ENCODE measurements around the gene PLPP3. TPM values are rescaled to one million over a fixed set of nuclear protein-coding genes. Genes with fewer than 3 reads are reported as not detected.
A peak's percentile ranks its signal among the peaks of the same experiment; 100 is the strongest.

PLPP3 gene
- total and polyA plus RNA-seq, 2 of the 8 experiments (the other 6 are each of a cell fraction or from before 2014, with no cell fraction given) = 33.2 to 42.0 TPM

DNA sequence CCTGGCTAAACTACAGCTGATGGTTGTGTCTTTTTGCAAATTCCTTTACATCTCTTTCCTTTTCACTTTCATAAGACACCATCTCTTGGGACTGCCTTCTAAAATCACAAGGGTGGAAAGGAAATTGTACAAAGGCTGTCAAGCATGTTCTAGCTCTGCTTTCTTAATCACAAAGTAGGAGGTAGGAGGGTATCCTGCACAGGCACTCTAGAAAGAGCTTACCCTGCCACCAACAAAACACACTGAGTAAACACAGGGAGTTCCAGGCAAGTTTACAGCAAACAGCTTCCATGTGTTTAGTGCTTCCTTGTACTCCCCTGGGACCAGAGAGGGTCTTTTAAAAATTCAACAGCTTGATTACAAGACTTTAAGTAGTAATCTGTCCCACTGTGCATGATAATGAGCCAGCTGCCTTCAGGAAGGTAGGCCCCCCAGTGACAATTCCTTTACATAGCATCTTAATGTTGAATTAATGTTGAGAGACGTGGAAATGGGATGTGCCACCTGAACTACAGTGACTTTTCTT, 2.4 kb downstream of the PLPP3 start:
- H3K23me2 ChIP-seq (ENCODE audit: low read depth, low read length) = peaks cover 6% of the 10 kb centered on the region
- 0% methylated on average over 1 of the region's 1 CpG; no CpG with 5 or more reads in 1 of the 2 experiments for WGBS, 2 experiments (ENCODE audit: extremely low coverage in 1 of 2, insufficient coverage in 1 of 2, insufficient read length in 1 of 2, insufficient replicate concordance in 2 of 2, low coverage in 1 of 2, low lambda C conversion rate in 2 of 2, missing lambda C conversion rate in 1 of 2)
- CTCF ChIA-PET (ENCODE audit: partially characterized antibody) = interaction anchor here (0.6 to 4.2 kb wide), 32 partner anchors 13 to 391 kb away, joined by 3 to 31 read pairs (median 4); no protein-coding TSS in a partner anchor
- no peak overlapping the region for H2BK15ac ChIP-seq (ENCODE audit: low read length)
- peak overlapping the region; percentile 77 for H3K4me2 ChIP-seq (ENCODE audit: insufficient read depth in 1 of 2, low read depth in 2 of 2, low read length in 2 of 2)
- TF ChIP-seq POU5F1 (IDR thresholded peaks at IDR 0.05; ENCODE audit: low read depth, low read length) = peak; percentile 54; the same call in 1 of the 2 replicates
- TF ChIP-seq SP1 (IDR thresholded peaks at IDR 0.05; ENCODE audit: low read depth, low read length) = no peak
- TF ChIP-seq NANOG (IDR thresholded peaks at IDR 0.05; ENCODE audit: insufficient read depth, low read depth, low read length, poor library complexity, severe bottlenecking) = peak; percentile 60
- TF ChIP-seq, protein P1, sequence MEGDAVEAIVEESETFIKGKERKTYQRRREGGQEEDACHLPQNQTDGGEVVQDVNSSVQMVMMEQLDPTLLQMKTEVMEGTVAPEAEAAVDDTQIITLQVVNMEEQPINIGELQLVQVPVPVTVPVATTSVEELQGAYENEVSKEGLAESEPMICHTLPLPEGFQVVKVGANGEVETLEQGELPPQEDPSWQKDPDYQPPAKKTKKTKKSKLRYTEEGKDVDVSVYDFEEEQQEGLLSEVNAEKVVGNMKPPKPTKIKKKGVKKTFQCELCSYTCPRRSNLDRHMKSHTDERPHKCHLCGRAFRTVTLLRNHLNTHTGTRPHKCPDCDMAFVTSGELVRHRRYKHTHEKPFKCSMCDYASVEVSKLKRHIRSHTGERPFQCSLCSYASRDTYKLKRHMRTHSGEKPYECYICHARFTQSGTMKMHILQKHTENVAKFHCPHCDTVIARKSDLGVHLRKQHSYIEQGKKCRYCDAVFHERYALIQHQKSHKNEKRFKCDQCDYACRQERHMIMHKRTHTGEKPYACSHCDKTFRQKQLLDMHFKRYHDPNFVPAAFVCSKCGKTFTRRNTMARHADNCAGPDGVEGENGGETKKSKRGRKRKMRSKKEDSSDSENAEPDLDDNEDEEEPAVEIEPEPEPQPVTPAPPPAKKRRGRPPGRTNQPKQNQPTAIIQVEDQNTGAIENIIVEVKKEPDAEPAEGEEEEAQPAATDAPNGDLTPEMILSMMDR (IDR thresholded peaks at IDR 0.05; ENCODE audit: control extremely low read depth in 1 of 3, insufficient read depth in 1 of 3, low read depth in 1 of 3, low read length in 3 of 3) = peak in 1 of 3 experiments; percentile 26; a peak in 2 of 4 replicates
- TF ChIP-seq POLR2A (IDR thresholded peaks at IDR 0.05; ENCODE audit: control extremely low read depth in 1 of 2, low read depth in 2 of 2, low read length in 2 of 2) = no peak
- peak; percentile 36 to 46 for TF ChIP-seq RAD21 (IDR thresholded peaks at IDR 0.05 in 1 of 2, conservative IDR thresholded peaks at IDR 0.05 in 1 of 2; ENCODE audit: low read depth in 2 of 2, low read length in 2 of 2)
- TF ChIP-seq TCF12 (IDR thresholded peaks at IDR 0.05; ENCODE audit: low read depth, low read length) = peak; percentile 75; the same call in 1 of the 2 replicates
- TF ChIP-seq SIN3A (conservative IDR thresholded peaks at IDR 0.05 in 1 of 2, IDR thresholded peaks at IDR 0.05 in 1 of 2; ENCODE audit: low read depth in 1 of 2, low read length in 2 of 2) = 0 out of 4 replicates have a peak, but pooled peaks of 1 of the 2 experiments have one; percentile 27
- H4K5ac ChIP-seq (ENCODE audit: insufficient read length, low read depth, low read length) = peak overlapping the region; percentile 35
- H2BK20ac ChIP-seq (ENCODE audit: low read length) = no peak overlapping the region
- H2BK5ac ChIP-seq (ENCODE audit: low read depth, low read length) = no peak overlapping the region
- H3K56ac ChIP-seq (replicated peaks; ENCODE audit: insufficient read length, low read depth, low read length) = no peak overlapping the region
- H3K18ac ChIP-seq (ENCODE audit: extremely low read depth, low read length) = peak overlapping the region; percentile 65
- no peak overlapping the region; the same call in 1 of the 2 replicates for H3K27ac ChIP-seq (ENCODE audit: low read depth, low read length)
- H3K14ac ChIP-seq (ENCODE audit: insufficient read length) = no peak overlapping the region
- no peak overlapping the region for H3K9ac ChIP-seq (replicated peaks in 1 of 4; ENCODE audit: extremely low read depth in 1 of 4, low read depth in 3 of 4, low read length in 3 of 4)
- FAIRE-seq = peak; percentile 78
- H3K23ac ChIP-seq (ENCODE audit: insufficient read length) = no peak overlapping the region
- H3K4me3 ChIP-seq (ENCODE audit: extremely low read depth in 1 of 4, insufficient read depth in 2 of 4, low read depth in 3 of 4, low read length in 4 of 4) = peak overlapping the region; percentile 79 to 98 (median 93)
- H4K20me1 ChIP-seq (replicated peaks in 1 of 2; ENCODE audit: control insufficient read depth in 1 of 2, insufficient read depth in 2 of 2, low read length in 2 of 2) = peaks cover 6% of the 10 kb centered on the region in 2 experiments
- H3K79me2 ChIP-seq (ENCODE audit: control insufficient read depth in 1 of 2, insufficient read depth in 2 of 2, low read length in 2 of 2) = peaks cover 50 to 74% of the 10 kb centered on the region in 2 experiments
- peaks cover 0 to 6% (median 0%) of the 10 kb centered on the region in 4 experiments; a peak in 1 of 8 replicates for H3K36me3 ChIP-seq (ENCODE audit: control insufficient read depth in 2 of 4, insufficient read depth in 4 of 4, low read length in 3 of 4)
- no peaks in the 10 kb centered on the region for H3K9me3 ChIP-seq (ENCODE audit: insufficient read depth in 2 of 2, low read depth in 1 of 2, low read length in 1 of 2)
- POLR2A ChIA-PET (ENCODE audit: partially characterized antibody) = interaction anchor here (0.7 to 4.4 kb wide), 11 partner anchors 10 to 99 kb away, joined by 3 to 30 read pairs (median 4); no protein-coding TSS in a partner anchor
- no peak overlapping the region for H2AK5ac ChIP-seq (ENCODE audit: low read depth, low read length)
- peaks cover 5 to 15% (median 12%) of the 10 kb centered on the region in 4 experiments; a peak in 6 of 7 replicates for H3K4me1 ChIP-seq (replicated peaks in 1 of 4; ENCODE audit: control insufficient read depth in 3 of 4, insufficient read depth in 4 of 4, low read length in 3 of 4)
- H2AFZ ChIP-seq (ENCODE audit: low read length) = no peak overlapping the region
- peak overlapping the region; percentile 68 for H2BK120ac ChIP-seq (replicated peaks; ENCODE audit: low read depth, low read length)
- no peaks in the 10 kb centered on the region for H3K79me1 ChIP-seq (ENCODE audit: low read depth, low read length)
- DNase-seq (ENCODE audit: low read depth in 1 of 2, low spot score in 2 of 2) = no peak
- no peak overlapping the region for H3K4ac ChIP-seq (replicated peaks; ENCODE audit: insufficient read length, low read depth, low read length)
- H4K91ac ChIP-seq (replicated peaks; ENCODE audit: insufficient read length, low read length) = peak overlapping the region; percentile 25
- no peaks in the 10 kb centered on the region for H3K27me3 ChIP-seq (replicated peaks in 1 of 4; ENCODE audit: control insufficient read depth in 3 of 4, extremely low read depth in 1 of 4, insufficient read depth in 3 of 4, low read length in 3 of 4)
- no peak overlapping the region for H4K8ac ChIP-seq (ENCODE audit: extremely low read depth, insufficient read depth, low read length)
- 0 out of 2 replicates have a peak overlapping the region, but pooled peaks have one; percentile 10 for H2BK12ac ChIP-seq (ENCODE audit: low read depth, low read length)

Data from H1 (cell line).